IPS-15b (cell line): Measurements from ENCODE around the gene SLC22A17.

ENCODE experiments used
- H3K27me3 ChIP-seq: one replicate; pipeline ENCODE4 v1.6.1; 2013; ENCODE audit warnings: low read length; ENCODE audit not compliant: control insufficient read depth, insufficient read depth
- H3K36me3 ChIP-seq: one replicate; pipeline ENCODE4 v1.6.1; 2013; ENCODE audit warnings: low read length; ENCODE audit not compliant: control insufficient read depth, insufficient read depth
- H3K4me1 ChIP-seq: one replicate; pipeline ENCODE4 v1.6.1; 2013; ENCODE audit warnings: mild to moderate bottlenecking, low read length; ENCODE audit not compliant: control insufficient read depth, insufficient read depth
- H3K4me3 ChIP-seq: one replicate; pipeline ENCODE4 v1.5.1; 2013; ENCODE audit warnings: low read depth, low read length
- H3K9ac ChIP-seq: one replicate; pipeline ENCODE4 v1.6.1; 2013; ENCODE audit warnings: low read depth, mild to moderate bottlenecking, low read length
- H3K9me3 ChIP-seq: one replicate; pipeline ENCODE4 v1.6.1; 2013; ENCODE audit warnings: mild to moderate bottlenecking, low read length; ENCODE audit not compliant: control insufficient read depth, insufficient read depth

The SLC22A17 gene

DNA sequence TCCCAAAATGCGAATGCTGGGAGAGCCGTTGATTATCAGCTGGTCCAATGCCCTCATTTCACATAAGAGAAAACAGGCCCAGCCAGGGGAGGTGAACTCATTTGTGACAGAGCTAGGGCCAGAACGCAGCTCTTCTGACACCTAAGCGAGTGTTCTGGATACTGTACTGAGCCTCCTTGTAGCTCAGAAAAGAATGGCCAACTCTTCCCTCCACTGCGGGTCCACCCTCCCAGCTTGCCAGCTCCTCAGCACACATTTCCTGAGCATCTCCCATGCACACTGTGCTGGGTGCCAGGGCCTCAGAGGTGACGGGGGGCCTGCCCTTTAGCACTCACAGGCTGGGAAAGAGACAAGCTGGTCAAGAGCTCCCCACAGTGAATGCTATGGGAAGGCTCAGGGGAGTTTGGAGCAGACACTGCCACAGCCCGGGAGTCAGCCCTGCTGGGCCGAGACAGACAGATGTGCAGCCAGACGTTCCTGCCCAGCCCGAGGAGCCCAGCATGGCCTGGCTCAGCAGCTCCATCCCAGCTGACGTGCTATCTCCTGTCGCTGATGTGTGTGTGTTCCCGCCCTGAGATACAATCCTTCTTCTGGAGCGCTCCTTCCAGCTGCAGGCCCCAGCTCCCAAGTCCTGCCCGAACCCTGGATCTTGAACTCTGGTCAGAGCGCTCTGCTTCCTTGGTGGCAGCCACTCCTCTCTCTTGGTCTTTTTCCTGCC is 27.7 kb upstream of the SLC22A17 start:
- Histone ChIP-seq H3K9ac (no peak overlapping the region), H3K9me3 (no peaks in the 10 kb centered on the region), H3K36me3 (no peaks in the 10 kb centered on the region), H3K4me1 (peaks cover 2% of the 10 kb centered on the region), H3K4me3 (no peak overlapping the region), H3K27me3 (peaks cover 25% of the 10 kb centered on the region)

DNA sequence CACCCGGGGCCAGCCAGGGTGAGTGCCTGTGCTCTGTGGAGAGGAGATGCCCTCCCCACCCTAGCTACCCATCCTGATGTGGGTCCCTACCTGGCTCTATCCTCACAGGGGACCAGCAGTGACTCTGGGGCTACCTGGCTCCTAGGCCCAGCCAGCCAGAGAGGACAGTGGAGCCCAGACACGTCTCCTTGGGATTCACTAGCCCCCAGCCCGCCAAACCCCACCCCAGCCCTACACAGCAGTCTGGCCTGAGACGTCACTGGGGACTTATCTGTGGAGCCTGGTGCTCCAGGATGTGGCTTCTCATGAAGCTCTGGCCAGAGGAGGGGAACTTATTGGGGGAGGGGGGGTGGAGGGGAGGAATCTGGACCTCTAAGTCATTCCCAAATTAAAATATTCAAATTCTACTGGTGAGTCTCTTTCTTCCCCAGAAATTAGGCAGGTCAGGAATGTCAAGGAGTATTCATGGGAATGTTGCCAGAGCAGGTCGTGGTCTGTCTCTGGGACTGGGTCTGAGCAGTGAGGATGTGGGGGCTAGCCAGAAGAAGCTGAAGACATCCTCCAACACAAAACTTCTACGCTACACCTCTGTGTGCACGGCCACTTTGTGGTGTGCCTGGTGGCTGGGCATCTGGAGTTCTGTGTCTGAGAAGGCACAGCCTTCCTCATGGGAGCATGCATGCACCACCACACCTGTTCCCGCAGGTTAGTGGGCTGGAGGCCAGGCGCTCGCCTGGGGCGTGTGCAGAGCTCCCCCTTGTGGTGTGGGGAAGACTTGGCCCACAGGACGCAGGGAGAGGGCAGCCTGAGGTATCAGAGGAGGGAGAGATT is 26.9 kb upstream of the SLC22A17 start:
- no peak overlapping the region for H3K9ac ChIP-seq
- H3K36me3 ChIP-seq = no peaks in the 10 kb centered on the region
- no peaks in the 10 kb centered on the region for H3K9me3 ChIP-seq
- peaks cover 25% of the 10 kb centered on the region for H3K27me3 ChIP-seq
- peaks cover 2% of the 10 kb centered on the region for H3K4me1 ChIP-seq
- no peak overlapping the region for H3K4me3 ChIP-seq

- Histone ChIP-seq H3K9me3 (no peaks in the 10 kb centered on the region), H3K4me1 (peaks cover 2% of the 10 kb centered on the region), H3K36me3 (no peaks in the 10 kb centered on the region), H3K4me3 (no peak overlapping the region), H3K27me3 (peaks cover 25% of the 10 kb centered on the region), H3K9ac (no peak overlapping the region)
These were observed 26.0 kb upstream of the SLC22A17 start for GRCh38 chr14:23378612-23379220.

DNA sequence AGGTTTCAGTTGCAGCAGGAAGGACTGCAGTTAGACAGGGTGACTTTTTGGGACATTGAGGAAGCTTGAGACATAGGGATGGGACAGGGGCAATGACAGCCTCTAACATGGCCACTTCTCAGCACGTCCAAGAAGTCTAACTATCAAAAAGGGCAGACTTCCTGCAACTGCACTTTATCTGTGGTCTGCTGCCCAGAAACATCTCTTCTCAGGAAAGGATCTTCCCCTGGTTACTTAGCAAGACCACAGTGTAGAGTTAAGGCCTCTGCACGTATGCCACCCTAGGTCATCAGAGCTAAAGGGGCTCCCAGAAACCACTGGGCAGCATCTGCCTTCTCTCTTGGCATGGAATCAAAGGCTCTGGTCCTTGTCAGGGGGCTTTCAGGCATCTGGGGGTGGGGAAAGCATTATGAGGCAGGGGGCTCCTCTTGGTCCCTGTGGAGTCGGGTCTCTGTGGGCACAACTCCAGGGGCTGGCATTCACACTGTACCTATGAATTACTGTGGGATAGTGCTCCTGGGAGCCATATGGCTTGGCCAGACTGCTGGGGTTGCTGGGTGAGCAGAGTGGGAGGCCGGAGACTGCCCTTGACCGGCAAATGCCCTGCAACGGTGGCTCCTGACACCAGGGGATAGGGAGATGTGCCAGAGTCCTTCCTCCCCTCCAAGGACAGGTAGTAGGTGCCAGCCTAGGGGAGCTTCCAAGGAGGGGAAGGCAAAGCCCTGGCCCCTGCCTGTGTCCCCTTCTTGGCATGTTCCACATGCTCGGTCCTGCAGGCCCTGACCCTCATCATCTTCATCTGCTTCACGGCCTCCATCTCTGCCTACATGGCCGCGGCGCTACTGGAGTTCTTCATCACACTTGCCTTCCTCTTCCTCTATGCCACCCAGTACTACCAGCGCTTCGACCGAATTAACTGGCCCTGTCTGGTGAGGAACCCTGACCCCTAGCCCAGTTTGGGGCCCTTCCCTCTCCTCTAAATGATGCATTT is 25.2 kb upstream of the SLC22A17 start:
- Histone ChIP-seq H3K36me3 (no peaks in the 10 kb centered on the region), H3K4me1 (peaks cover 2% of the 10 kb centered on the region), H3K9me3 (no peaks in the 10 kb centered on the region), H3K9ac (no peak overlapping the region), H3K4me3 (no peak overlapping the region), H3K27me3 (peaks cover 25% of the 10 kb centered on the region)

DNA sequence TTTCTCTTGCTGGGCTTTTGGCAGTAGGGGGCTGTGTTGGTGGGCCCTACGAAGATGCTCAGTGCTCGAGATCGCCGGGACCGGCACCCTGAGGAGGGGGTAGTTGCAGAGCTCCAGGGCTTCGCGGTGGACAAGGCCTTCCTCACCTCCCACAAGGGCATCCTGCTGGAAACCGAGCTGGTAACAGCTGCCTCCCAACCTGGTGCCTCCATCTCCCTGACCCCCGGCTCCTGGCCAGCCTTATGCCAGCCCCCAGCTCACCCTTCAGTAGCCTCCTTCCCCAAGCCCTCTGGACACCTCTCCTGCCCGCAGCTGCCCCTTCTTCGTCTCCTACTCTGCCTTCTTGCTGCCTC is 24.5 kb upstream of the SLC22A17 start:
- no peak overlapping the region for H3K4me3 ChIP-seq
- H3K4me1 ChIP-seq = peaks cover 2% of the 10 kb centered on the region
- H3K36me3 ChIP-seq = no peaks in the 10 kb centered on the region
- no peak overlapping the region for H3K9ac ChIP-seq
- peaks cover 25% of the 10 kb centered on the region for H3K27me3 ChIP-seq
- no peaks in the 10 kb centered on the region for H3K9me3 ChIP-seq

GRCh38 chr14:23376482-23377197 is 24.0 kb upstream of the SLC22A17 start, which contains the start of gene CMTM5:
CMTM5 (plus strand) TSS chr14:23377046; CDS start chr14:23377252, 206 bp downstream.
- Histone ChIP-seq H3K4me1 (peaks cover 2% of the 10 kb centered on the region), H3K4me3 (peak within 1 kb of the TSS; percentile 15), H3K9me3 (no peaks in the 10 kb centered on the region), H3K36me3 (no peaks in the 10 kb centered on the region), H3K9ac (no peak within 1 kb of the TSS), H3K27me3 (peaks cover 27% of the 10 kb centered on the region)

GRCh38 chr14:23375527-23376251 is 23.0 kb upstream of the SLC22A17 start:
- Histone ChIP-seq H3K4me3 (no peak overlapping the region), H3K4me1 (peaks cover 2% of the 10 kb centered on the region), H3K9me3 (no peaks in the 10 kb centered on the region), H3K27me3 (peaks cover 35% of the 10 kb centered on the region), H3K9ac (no peak overlapping the region), H3K36me3 (no peaks in the 10 kb centered on the region)

DNA sequence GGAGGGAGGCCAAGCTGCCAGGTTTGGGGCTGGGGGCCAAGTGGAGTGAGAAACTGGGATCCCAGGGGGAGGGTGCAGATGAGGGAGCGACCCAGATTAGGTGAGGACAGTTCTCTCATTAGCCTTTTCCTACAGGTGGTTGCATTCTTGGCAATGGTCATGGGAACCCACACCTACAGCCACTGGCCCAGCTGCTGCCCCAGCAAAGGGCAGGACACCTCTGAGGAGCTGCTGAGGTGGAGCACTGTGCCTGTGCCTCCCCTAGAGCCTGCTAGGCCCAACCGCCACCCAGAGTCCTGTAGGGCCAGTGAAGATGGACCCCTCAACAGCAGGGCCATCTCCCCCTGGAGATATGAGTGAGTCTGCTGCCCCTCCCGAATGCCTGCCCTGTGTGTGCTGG is 20.4 kb upstream of the SLC22A17 start:
- Histone ChIP-seq H3K27me3 (peaks cover 45% of the 10 kb centered on the region), H3K9me3 (no peaks in the 10 kb centered on the region), H3K4me3 (no peak overlapping the region), H3K9ac (no peak overlapping the region), H3K36me3 (no peaks in the 10 kb centered on the region), H3K4me1 (no peaks in the 10 kb centered on the region)

DNA sequence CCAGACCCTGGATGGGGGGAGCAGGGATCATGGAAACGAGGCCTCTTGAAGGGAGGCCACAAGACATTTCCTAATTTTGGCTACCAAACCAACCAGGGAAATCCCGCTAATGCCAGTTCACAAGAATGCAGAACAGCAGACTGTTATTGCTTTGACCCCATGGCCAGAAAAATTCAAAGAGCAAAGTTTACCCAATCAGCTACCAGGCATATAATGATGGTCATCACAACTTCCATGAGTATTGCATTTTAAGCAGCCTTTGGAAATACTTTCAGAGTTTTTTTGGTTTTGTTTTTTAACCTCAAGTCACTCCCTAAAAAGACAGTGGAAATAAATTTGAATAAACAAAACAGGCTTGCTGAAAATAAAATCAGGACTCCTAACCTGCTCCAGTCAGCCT is 19.8 kb upstream of the SLC22A17 start, which contains the start of gene IL25:
IL25 (plus strand) TSS at position 301 of the 400 bp plus-strand sequence.
- Histone ChIP-seq H3K27me3 (peaks cover 45% of the 10 kb centered on the region), H3K9me3 (no peaks in the 10 kb centered on the region), H3K36me3 (no peaks in the 10 kb centered on the region), H3K4me3 (no peak within 1 kb of the TSS), H3K9ac (no peak within 1 kb of the TSS), H3K4me1 (no peaks in the 10 kb centered on the region)

GRCh38 chr14:23371865-23372264 is 19.2 kb upstream of the SLC22A17 start:
- Histone ChIP-seq H3K27me3 (peaks cover 48% of the 10 kb centered on the region), H3K4me3 (no peak overlapping the region), H3K4me1 (peaks cover under 1% of the 10 kb centered on the region), H3K36me3 (no peaks in the 10 kb centered on the region), H3K9me3 (no peaks in the 10 kb centered on the region), H3K9ac (no peak overlapping the region)
